MCF 10A (cell line): ENCODE data around the gene NBPF3. TPM values are rescaled to one million over a fixed set of nuclear protein-coding genes. Genes with fewer than 3 reads are reported as not detected.
"Not testable (repeated sequence)": the region's sequence is repeated elsewhere in the genome, so short reads cannot be mapped to it uniquely, and the experiment has no call there.

ENCODE experiments used
- BruUV-seq: library from RNA; stranded (reverse); fragments of 400-500 nt; replicated peaks from 2 replicates; lab custom pipeline; 2021; lab: Mats Ljungman, UMichigan
- CTCF ChIA-PET: fragments of 300-600 bp; sonication (Branson Sonifier 250); formaldehyde crosslinking; extraction: SDS; loops from one replicate; lab custom pipeline; 2021; ENCODE audit warnings: antibody characterized with exemption, inconsistent platforms; lab: Yijun Ruan, JAX
- POLR2A ChIA-PET: fragments of 300-600, 350-650 bp; sonication (Branson Sonifier 250); formaldehyde crosslinking; extraction: SDS; loops from one replicate; lab custom pipeline; 2020; ENCODE audit warnings: antibody characterized with exemption, inconsistent platforms; lab: Yijun Ruan, JAX
- DNase-seq: peaks from one replicate; pipeline ENCODE4 v3.0.0-alpha.2; 2018; ENCODE audit not compliant: unreplicated experiment
- H3K27ac Mint-ChIP-seq: one replicate; pipeline ENCODE4 v1.8.0; 2022; ENCODE audit warnings: mild to moderate bottlenecking, low read depth, mixed read lengths; ENCODE audit not compliant: unreplicated experiment
- H3K27me3 Mint-ChIP-seq: one replicate; pipeline ENCODE4 v1.8.0; 2022; ENCODE audit warnings: mixed read lengths; ENCODE audit not compliant: insufficient read depth, unreplicated experiment
- H3K36me3 Mint-ChIP-seq: one replicate; pipeline ENCODE4 v1.8.0; 2022; ENCODE audit warnings: mild to moderate bottlenecking, moderate library complexity, mixed read lengths; ENCODE audit not compliant: insufficient read depth, unreplicated experiment
- H3K4me1 Mint-ChIP-seq: one replicate; pipeline ENCODE4 v1.8.0; 2022; ENCODE audit warnings: mixed read lengths; ENCODE audit not compliant: insufficient read depth, unreplicated experiment
- H3K4me3 Mint-ChIP-seq: one replicate; pipeline ENCODE4 v1.8.0; 2022; ENCODE audit warnings: mild to moderate bottlenecking, moderate library complexity, mixed read lengths; ENCODE audit not compliant: unreplicated experiment
- H3K9me3 Mint-ChIP-seq: one replicate; pipeline ENCODE4 v1.8.0; 2022; ENCODE audit warnings: mixed read lengths; ENCODE audit not compliant: unreplicated experiment
- intact Hi-C: fragments of 100-400 bp; cut with micrococcal nuclease; formaldehyde crosslinking; loops from 2 replicates; pipeline ENCODE4 v1.14.1; 2022
- total RNA-seq: library from RNA; stranded (reverse); gene quantifications from 2 replicates; pipeline ENCODE4 v1.2.3, GENCODE V29; 2022
- TF ChIP-seq, protein P1 (sequence below): fragments of 200-600 bp; IDR thresholded peaks from one replicate; pipeline ENCODE4 v1.8.0; 2022; ENCODE audit warnings: antibody characterized with exemption, mild to moderate bottlenecking; ENCODE audit not compliant: unreplicated experiment

Gene NBPF3
- total RNA-seq, 1 experiment from 2014 or later = 6.5 TPM

- H3K27ac Mint-ChIP-seq = no peak overlapping the region
- H3K36me3 Mint-ChIP-seq = no peaks in the 10 kb centered on the region
- H3K4me3 Mint-ChIP-seq = no peak overlapping the region
- DNase-seq = no peak
- H3K9me3 Mint-ChIP-seq = no peaks in the 10 kb centered on the region
- TF ChIP-seq, protein P1, sequence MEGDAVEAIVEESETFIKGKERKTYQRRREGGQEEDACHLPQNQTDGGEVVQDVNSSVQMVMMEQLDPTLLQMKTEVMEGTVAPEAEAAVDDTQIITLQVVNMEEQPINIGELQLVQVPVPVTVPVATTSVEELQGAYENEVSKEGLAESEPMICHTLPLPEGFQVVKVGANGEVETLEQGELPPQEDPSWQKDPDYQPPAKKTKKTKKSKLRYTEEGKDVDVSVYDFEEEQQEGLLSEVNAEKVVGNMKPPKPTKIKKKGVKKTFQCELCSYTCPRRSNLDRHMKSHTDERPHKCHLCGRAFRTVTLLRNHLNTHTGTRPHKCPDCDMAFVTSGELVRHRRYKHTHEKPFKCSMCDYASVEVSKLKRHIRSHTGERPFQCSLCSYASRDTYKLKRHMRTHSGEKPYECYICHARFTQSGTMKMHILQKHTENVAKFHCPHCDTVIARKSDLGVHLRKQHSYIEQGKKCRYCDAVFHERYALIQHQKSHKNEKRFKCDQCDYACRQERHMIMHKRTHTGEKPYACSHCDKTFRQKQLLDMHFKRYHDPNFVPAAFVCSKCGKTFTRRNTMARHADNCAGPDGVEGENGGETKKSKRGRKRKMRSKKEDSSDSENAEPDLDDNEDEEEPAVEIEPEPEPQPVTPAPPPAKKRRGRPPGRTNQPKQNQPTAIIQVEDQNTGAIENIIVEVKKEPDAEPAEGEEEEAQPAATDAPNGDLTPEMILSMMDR = no peak
- intact Hi-C loops = no loop called here
- CTCF ChIA-PET = no interaction called here
- H3K27me3 Mint-ChIP-seq = peaks cover 18% of the 10 kb centered on the region
- H3K4me1 Mint-ChIP-seq = no peaks in the 10 kb centered on the region
- POLR2A ChIA-PET = no interaction called here
- no TSS peak for BruUV-seq
These were observed 25.9 kb upstream of the NBPF3 start for GRCh38 chr1:21414015-21414414.

GRCh38 chr1:21420378-21420777, 19.6 kb upstream of the NBPF3 start:
- intact Hi-C loops, BruUV-seq, CTCF ChIA-PET, H3K4me1 Mint-ChIP-seq, H3K36me3 Mint-ChIP-seq, DNase-seq, H3K9me3 Mint-ChIP-seq, POLR2A ChIA-PET, H3K4me3 Mint-ChIP-seq, H3K27ac Mint-ChIP-seq: not testable (repeated sequence)
- H3K27me3 Mint-ChIP-seq = peaks cover 61% of the 10 kb centered on the region

DNA sequence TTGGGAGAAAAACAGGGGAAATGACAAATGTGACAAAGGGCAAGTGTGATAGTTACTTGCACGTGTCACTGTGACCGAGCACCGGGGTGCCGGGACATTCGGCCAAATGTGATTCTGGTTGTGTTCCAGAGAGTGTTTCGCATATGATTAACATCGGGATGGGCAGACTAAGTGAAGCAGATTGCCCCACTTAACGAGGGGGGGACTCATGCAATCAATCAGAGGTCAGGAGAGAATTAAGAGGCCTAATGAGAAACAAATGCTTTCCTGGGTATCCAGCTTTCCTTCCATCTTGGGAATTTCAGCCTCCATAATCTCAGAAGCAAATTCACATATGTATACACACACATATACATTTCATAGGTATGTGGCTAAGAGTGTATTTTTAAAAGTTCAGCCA, 18.6 kb upstream of the NBPF3 start:
- POLR2A ChIA-PET, CTCF ChIA-PET, intact Hi-C loops, DNase-seq, BruUV-seq, H3K36me3 Mint-ChIP-seq, H3K4me3 Mint-ChIP-seq, H3K27ac Mint-ChIP-seq, H3K9me3 Mint-ChIP-seq, H3K4me1 Mint-ChIP-seq: not testable (repeated sequence)
- peaks cover 57% of the 10 kb centered on the region for H3K27me3 Mint-ChIP-seq

GRCh38 chr1:21427798-21428480, 12.0 kb upstream of the NBPF3 start:
- intact Hi-C loops, H3K4me1 Mint-ChIP-seq, CTCF ChIA-PET, DNase-seq, BruUV-seq, H3K9me3 Mint-ChIP-seq, H3K27ac Mint-ChIP-seq, H3K36me3 Mint-ChIP-seq, H3K27me3 Mint-ChIP-seq, H3K4me3 Mint-ChIP-seq: not testable (repeated sequence)
- POLR2A ChIA-PET = interaction anchor here (0.6 kb wide), 1 partner anchor 12 kb away, joined by 3 read pairs; the partner anchor contains the start of gene NBPF3

DNA sequence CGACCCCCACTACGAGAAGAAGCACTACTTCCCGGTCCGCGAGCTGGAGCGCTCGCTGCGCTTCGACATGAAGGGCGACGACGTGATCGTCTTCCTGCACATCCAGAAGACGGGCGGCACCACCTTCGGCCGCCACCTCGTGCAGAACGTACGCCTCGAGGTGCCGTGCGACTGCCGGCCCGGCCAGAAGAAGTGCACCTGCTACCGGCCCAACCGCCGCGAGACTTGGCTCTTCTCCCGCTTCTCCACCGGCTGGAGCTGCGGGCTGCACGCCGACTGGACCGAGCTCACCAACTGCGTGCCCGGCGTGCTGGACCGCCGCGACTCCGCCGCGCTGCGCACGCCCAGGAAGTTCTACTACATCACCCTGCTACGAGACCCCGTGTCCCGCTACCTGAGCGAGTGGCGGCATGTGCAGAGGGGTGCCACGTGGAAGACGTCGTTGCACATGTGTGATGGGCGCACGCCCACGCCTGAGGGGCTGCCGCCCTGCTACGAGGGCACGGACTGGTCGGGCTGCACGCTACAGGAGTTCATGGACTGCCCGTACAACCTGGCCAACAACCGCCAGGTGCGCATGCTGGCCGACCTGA, 11.4 kb upstream of the NBPF3 start:
- POLR2A ChIA-PET = interaction anchor here (0.6 kb wide), 1 partner anchor 12 kb away, joined by 3 read pairs; the partner anchor contains the start of gene NBPF3
- H3K4me1 Mint-ChIP-seq, BruUV-seq, H3K4me3 Mint-ChIP-seq, H3K36me3 Mint-ChIP-seq, H3K27me3 Mint-ChIP-seq, H3K9me3 Mint-ChIP-seq, H3K27ac Mint-ChIP-seq, intact Hi-C loops, CTCF ChIA-PET, DNase-seq: not testable (repeated sequence)

DNA sequence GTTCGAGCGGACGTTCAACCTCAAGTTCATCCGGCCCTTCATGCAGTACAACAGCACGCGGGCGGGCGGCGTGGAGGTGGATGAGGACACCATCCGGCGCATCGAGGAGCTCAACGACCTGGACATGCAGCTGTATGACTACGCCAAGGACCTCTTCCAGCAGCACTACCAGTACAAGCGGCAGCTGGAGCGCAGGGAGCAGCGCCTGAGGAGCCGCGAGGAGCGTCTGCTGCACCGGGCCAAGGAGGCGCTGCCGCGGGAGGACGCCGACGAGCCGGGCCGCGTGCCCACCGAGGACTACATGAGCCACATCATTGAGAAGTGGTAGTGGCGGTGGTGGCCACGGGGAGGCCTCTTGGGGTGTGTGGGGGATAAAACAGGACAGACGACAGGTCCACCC, 10.7 kb upstream of the NBPF3 start:
- H3K27ac Mint-ChIP-seq, H3K9me3 Mint-ChIP-seq, H3K4me3 Mint-ChIP-seq, H3K4me1 Mint-ChIP-seq, H3K27me3 Mint-ChIP-seq, DNase-seq, BruUV-seq, H3K36me3 Mint-ChIP-seq, POLR2A ChIA-PET, CTCF ChIA-PET, intact Hi-C loops: not testable (repeated sequence)

DNA sequence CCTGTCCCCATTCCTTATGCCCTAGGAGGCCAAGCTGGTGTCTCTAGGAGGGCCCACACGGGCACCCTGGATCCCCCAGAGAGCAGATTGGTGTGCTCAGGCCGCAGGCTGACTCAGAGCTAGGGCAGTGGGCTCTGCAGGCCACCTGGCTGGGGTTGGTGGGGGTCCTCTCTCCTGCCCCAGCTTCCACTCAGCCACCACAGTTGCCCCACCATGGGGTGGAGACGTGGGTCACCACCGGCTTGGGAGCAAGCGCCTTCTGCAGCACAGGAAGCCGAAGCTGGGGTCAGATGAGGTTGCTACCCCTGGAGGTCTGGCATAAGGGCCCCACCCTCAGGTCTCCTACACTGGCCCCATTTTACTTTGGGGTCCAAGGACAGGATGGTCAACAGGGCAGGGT, 9.1 kb upstream of the NBPF3 start:
- DNase-seq, H3K4me1 Mint-ChIP-seq, H3K27me3 Mint-ChIP-seq, intact Hi-C loops, H3K36me3 Mint-ChIP-seq, POLR2A ChIA-PET, BruUV-seq, H3K27ac Mint-ChIP-seq, H3K9me3 Mint-ChIP-seq, H3K4me3 Mint-ChIP-seq: not testable (repeated sequence)
- CTCF ChIA-PET = interaction anchor here (0.5 kb wide), 1 partner anchor 313 kb away, joined by 3 read pairs; no protein-coding TSS in a partner anchor
